ENCODE results near the gene AFF2. TPM values are rescaled to one million over a fixed set of nuclear protein-coding genes. Genes with fewer than 3 reads are reported as not detected.
"Not testable (repeated sequence)": the region's sequence is repeated elsewhere in the genome, so short reads cannot be mapped to it uniquely, and the experiment has no call there.

Gene AFF2
- total RNA-seq, 6 donors from 2014 or later, result 6.1 to 17.4 (median 9.7) TPM

GRCh38 chrX:148659481-148659880 lies 159.1 kb downstream of the AFF2 start:
- Histone ChIP-seq H3K4me1 (no peaks in the 10 kb centered on the region), H3K27me3 (no peaks in the 10 kb centered on the region), H3K9me3 (no peaks in the 10 kb centered on the region), H3K36me3 (no peaks in the 10 kb centered on the region), H3K4me3 (no peak overlapping the region), H3K27ac (no peak overlapping the region)
- ATAC-seq (ENCODE audit: low FRiP score in 2 of 2) (no peak), DNase-seq (no peak)
- TF ChIP-seq CTCF (IDR thresholded peaks at IDR 0.05) (no peak), EP300 (IDR thresholded peaks at IDR 0.05) (no peak), POLR2AphosphoS5 (IDR thresholded peaks at IDR 0.05) (no peak)

GRCh38 chrX:148661035-148661434 lies 160.6 kb downstream of the AFF2 start:
- no peaks in the 10 kb centered on the region for H3K27me3 ChIP-seq
- H3K27ac ChIP-seq, result no peak overlapping the region
- TF ChIP-seq CTCF (IDR thresholded peaks at IDR 0.05) (no peak), EP300 (IDR thresholded peaks at IDR 0.05) (no peak), POLR2AphosphoS5 (IDR thresholded peaks at IDR 0.05) (no peak), POLR2A (IDR thresholded peaks at IDR 0.05) (no peak)
- H3K9me3 ChIP-seq, result no peaks in the 10 kb centered on the region
- no peak for DNase-seq
- no peak overlapping the region for H3K4me3 ChIP-seq
- no peak for ATAC-seq (ENCODE audit: low FRiP score in 2 of 2)
- no peaks in the 10 kb centered on the region for H3K36me3 ChIP-seq
- no peaks in the 10 kb centered on the region for H3K4me1 ChIP-seq

GRCh38 chrX:148662014-148662413 lies 161.6 kb downstream of the AFF2 start:
- Histone ChIP-seq H3K4me1 (no peaks in the 10 kb centered on the region), H3K36me3 (no peaks in the 10 kb centered on the region), H3K27me3 (no peaks in the 10 kb centered on the region), H3K27ac (no peak overlapping the region), H3K4me3 (no peak overlapping the region), H3K9me3 (no peaks in the 10 kb centered on the region)
- TF ChIP-seq EP300 (IDR thresholded peaks at IDR 0.05) (no peak), POLR2AphosphoS5 (IDR thresholded peaks at IDR 0.05) (no peak), POLR2A (IDR thresholded peaks at IDR 0.05) (no peak), CTCF (IDR thresholded peaks at IDR 0.05) (no peak)
- WGBS, 2 donors, result 68 to 100% methylated on average over 1 of the region's 1 CpG
- no peak for ATAC-seq (ENCODE audit: low FRiP score in 2 of 2)
- no peak for DNase-seq

GRCh38 chrX:148664171-148664570 lies 163.8 kb downstream of the AFF2 start:
- H3K9me3 ChIP-seq, result peaks cover 0 to 13% (median 0%) of the 10 kb centered on the region in 4 donors
- H3K4me1 ChIP-seq, result no peaks in the 10 kb centered on the region
- no peaks in the 10 kb centered on the region for H3K36me3 ChIP-seq
- H3K27ac ChIP-seq, result no peak overlapping the region
- no peak for TF ChIP-seq POLR2AphosphoS5 (IDR thresholded peaks at IDR 0.05)
- TF ChIP-seq POLR2A (IDR thresholded peaks at IDR 0.05), result no peak
- no peak for TF ChIP-seq CTCF (IDR thresholded peaks at IDR 0.05)
- DNase-seq, result no peak
- ATAC-seq (ENCODE audit: low FRiP score in 2 of 2), result no peak
- H3K27me3 ChIP-seq, result no peaks in the 10 kb centered on the region
- no peak overlapping the region for H3K4me3 ChIP-seq
- 93 to 96% methylated on average over 1 of the region's 1 CpG for WGBS, 2 donors

GRCh38 chrX:148664995-148665394 lies 164.6 kb downstream of the AFF2 start:
- WGBS, 2 donors, result 77 to 100% methylated on average over 1 to 3 of the region's 3 CpGs
- DNase-seq (no peak), ATAC-seq (ENCODE audit: low FRiP score in 2 of 2) (no peak)
- Histone ChIP-seq H3K27me3 (no peaks in the 10 kb centered on the region), H3K4me3 (no peak overlapping the region), H3K36me3 (no peaks in the 10 kb centered on the region), H3K9me3 (peaks cover 0 to 21% (median 0%) of the 10 kb centered on the region in 4 donors), H3K4me1 (no peaks in the 10 kb centered on the region), H3K27ac (no peak overlapping the region)
- TF ChIP-seq POLR2A (IDR thresholded peaks at IDR 0.05), result no peak
- no peak for TF ChIP-seq CTCF (IDR thresholded peaks at IDR 0.05)
- TF ChIP-seq POLR2AphosphoS5 (IDR thresholded peaks at IDR 0.05), result no peak
- TF ChIP-seq EP300 (IDR thresholded peaks at IDR 0.05), result no peak

- not testable (repeated sequence) for H3K36me3 ChIP-seq; DNase-seq; H3K27ac ChIP-seq; ATAC-seq (ENCODE audit: low FRiP score in 2 of 2); H3K4me3 ChIP-seq; H3K4me1 ChIP-seq; H3K27me3 ChIP-seq
- peaks cover 0 to 25% (median 0%) of the 10 kb centered on the region in 4 donors for H3K9me3 ChIP-seq
- 70 to 94% methylated on average over 3 of the region's 3 CpGs for WGBS, 2 donors
Measured at GRCh38 chrX:148669175-148669574, 168.8 kb downstream of the AFF2 start.

Data from upper lobe of left lung (tissue), 6 donors.